ENCODE data around the gene NRG3.
"Not testable (repeated sequence)": the region's sequence is repeated elsewhere in the genome, so short reads cannot be mapped to it uniquely, and the experiment has no call there.

DNA sequence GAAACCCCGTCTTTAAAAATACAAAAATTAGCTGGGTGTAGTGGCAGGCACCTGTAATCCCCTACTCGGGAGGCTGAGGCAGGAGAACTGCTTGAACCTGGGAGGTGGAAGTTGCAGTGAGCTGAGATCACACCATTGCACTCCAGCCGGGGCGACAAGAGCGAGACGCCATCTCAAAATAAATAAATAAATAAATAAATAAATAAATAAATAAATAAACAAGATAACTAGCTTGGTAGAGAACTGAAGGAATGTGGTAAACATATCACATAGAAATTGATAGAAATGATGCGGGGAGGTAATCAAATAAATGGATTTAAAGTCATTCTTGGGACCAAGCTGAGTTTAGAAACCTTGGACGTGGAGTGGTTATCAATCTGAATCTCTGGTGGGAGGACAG is 1131.5 kb downstream of the NRG3 start:
- not testable (repeated sequence) for TF ChIP-seq CTCF, POLR2A (IDR thresholded peaks at IDR 0.05)

Data from transverse colon (tissue), 3 donors.